WTC11 (cell line): ENCODE results near the gene LIPT1. TPM values are rescaled to one million over a fixed set of nuclear protein-coding genes. Genes with fewer than 3 reads are reported as not detected.

Experiments
- ATF1 ChIP-seq: sonication (generic); formaldehyde crosslinking; IDR thresholded peaks from 2 replicates; pipeline ENCODE4 v1.8.1; 2023; ENCODE audit warnings: mild to moderate bottlenecking, moderate library complexity, missing genetic modification reagents
- ATF6 ChIP-seq: sonication (generic); formaldehyde crosslinking; IDR thresholded peaks from 2 replicates; pipeline ENCODE4 v1.8.1; 2023; ENCODE audit warnings: mild to moderate bottlenecking, missing genetic modification reagents
- FOXJ3 ChIP-seq: sonication (generic); formaldehyde crosslinking; IDR thresholded peaks from 2 replicates; pipeline ENCODE4 v1.9.0; 2021; ENCODE audit warnings: missing genetic modification reagents, mild to moderate bottlenecking, borderline replicate concordance
- GABPB1 ChIP-seq: sonication (generic); formaldehyde crosslinking; IDR thresholded peaks from 2 replicates; pipeline ENCODE4 v1.8.1; 2023; ENCODE audit warnings: mild to moderate bottlenecking, missing genetic modification reagents
- JUN ChIP-seq: sonication (generic); formaldehyde crosslinking; IDR thresholded peaks from 2 replicates; pipeline ENCODE4 v1.8.0; 2023; ENCODE audit warnings: mild to moderate bottlenecking, missing genetic modification reagents
- NFYB ChIP-seq: sonication (generic); formaldehyde crosslinking; conservative IDR thresholded peaks from 2 replicates; pipeline ENCODE4 v1.8.0; 2022; ENCODE audit warnings: low read depth, missing genetic modification reagents
- OVOL2 ChIP-seq: fragments of 250-450 bp; sonication (Bioruptor Pico); IDR thresholded peaks from 2 replicates; pipeline ENCODE4 v1.9.0; 2021; ENCODE audit warnings: mild to moderate bottlenecking, borderline replicate concordance
- SP1 ChIP-seq: sonication (generic); formaldehyde crosslinking; conservative IDR thresholded peaks from 2 replicates; pipeline ENCODE4 v1.8.1; 2022; ENCODE audit warnings: missing genetic modification reagents
- TEAD1 ChIP-seq: sonication (generic); formaldehyde crosslinking; IDR thresholded peaks from 2 replicates; pipeline ENCODE4 v1.8.0; 2022; ENCODE audit warnings: mild to moderate bottlenecking, missing genetic modification reagents
- ZBTB21 ChIP-seq: sonication (generic); formaldehyde crosslinking; IDR thresholded peaks from 2 replicates; pipeline ENCODE4 v1.8.1; 2023; ENCODE audit warnings: mild to moderate bottlenecking, missing genetic modification reagents, borderline replicate concordance
- ZNF232 ChIP-seq: sonication (generic); formaldehyde crosslinking; IDR thresholded peaks from 2 replicates; pipeline ENCODE4 v1.8.0; 2022; ENCODE audit warnings: mild to moderate bottlenecking, missing genetic modification reagents
- ZNF263 ChIP-seq: sonication (generic); formaldehyde crosslinking; IDR thresholded peaks from 2 replicates; pipeline ENCODE4 v1.8.1; 2022; ENCODE audit warnings: low read depth, mild to moderate bottlenecking, moderate library complexity, missing genetic modification reagents
- total RNA-seq: library from RNA; stranded (reverse); gene quantifications from 3 replicates; pipeline ENCODE4 v1.2.3, GENCODE V29; 2021
- TF ChIP-seq, protein P1 (sequence below): sonication (generic); formaldehyde crosslinking; IDR thresholded peaks from 2 replicates; pipeline ENCODE4 v1.8.1; 2023; ENCODE audit warnings: mild to moderate bottlenecking, moderate library complexity, missing genetic modification reagents
- TF ChIP-seq, protein P2 (sequence below): sonication (generic); formaldehyde crosslinking; IDR thresholded peaks from 2 replicates; pipeline ENCODE4 v1.8.1; 2022; ENCODE audit warnings: mild to moderate bottlenecking, moderate library complexity, missing genetic modification reagents
- TF ChIP-seq, protein P3 (sequence below): sonication (generic); formaldehyde crosslinking; IDR thresholded peaks from 2 replicates; pipeline ENCODE4 v1.8.0; 2022; ENCODE audit warnings: mild to moderate bottlenecking, missing genetic modification reagents
- TF ChIP-seq, protein P4 (sequence below): fragments of 200-600 bp; IDR thresholded peaks from 2 replicates; pipeline ENCODE4 v1.8.0; 2022; ENCODE audit warnings: antibody characterized with exemption
- TF ChIP-seq, protein P5 (sequence below): sonication (generic); formaldehyde crosslinking; IDR thresholded peaks from 2 replicates; pipeline ENCODE4 v1.8.1; 2022; ENCODE audit warnings: missing genetic modification reagents, borderline replicate concordance

LIPT1 gene
- total RNA-seq, 1 experiment from 2014 or later: 9.7 TPM

DNA sequence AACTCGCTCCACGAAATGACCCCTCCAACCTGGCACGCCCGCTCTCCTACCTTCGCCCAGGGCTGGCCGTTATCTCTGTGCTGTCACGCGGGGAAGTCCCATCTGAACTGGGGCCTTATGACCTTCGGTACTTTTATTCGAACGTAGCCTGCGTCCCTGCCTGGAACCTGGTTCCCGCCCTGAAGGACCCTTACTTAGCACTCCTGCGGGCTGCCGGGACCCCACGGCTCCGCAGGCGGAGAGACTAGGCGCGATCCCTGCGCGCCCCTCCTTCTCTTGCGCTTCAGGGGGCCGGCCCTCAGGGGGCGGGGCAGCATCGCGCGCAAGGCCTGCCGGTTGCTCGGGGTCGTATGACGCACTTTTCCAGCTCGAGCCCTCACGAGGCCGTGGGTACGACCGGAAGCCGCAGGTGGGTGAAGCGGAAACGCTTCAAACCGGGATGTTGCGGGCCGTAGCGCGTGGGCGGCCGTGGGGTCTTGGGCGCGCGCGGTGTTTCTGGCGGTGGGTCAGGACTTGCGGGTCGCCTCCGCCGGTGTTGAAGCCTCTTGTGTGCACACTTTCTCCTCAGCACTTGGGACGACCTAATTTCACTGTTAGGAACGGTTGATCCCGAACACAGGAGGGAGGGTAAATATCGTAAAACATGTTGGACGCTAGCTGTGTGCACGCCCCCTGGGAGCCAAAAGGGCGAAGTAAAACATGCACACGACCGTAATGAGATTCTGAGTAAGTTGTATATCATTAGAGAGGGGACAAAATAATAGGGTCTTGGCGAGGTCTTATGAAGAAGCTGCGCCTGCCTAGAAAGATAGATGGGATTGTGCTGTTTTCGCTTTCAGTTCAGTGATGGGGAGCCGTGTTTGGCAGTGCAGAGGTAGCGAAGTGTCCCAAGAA is at the start of gene LIPT1, which contains the start of gene TSGA10 (continued):
- TF ChIP-seq, protein P1, sequence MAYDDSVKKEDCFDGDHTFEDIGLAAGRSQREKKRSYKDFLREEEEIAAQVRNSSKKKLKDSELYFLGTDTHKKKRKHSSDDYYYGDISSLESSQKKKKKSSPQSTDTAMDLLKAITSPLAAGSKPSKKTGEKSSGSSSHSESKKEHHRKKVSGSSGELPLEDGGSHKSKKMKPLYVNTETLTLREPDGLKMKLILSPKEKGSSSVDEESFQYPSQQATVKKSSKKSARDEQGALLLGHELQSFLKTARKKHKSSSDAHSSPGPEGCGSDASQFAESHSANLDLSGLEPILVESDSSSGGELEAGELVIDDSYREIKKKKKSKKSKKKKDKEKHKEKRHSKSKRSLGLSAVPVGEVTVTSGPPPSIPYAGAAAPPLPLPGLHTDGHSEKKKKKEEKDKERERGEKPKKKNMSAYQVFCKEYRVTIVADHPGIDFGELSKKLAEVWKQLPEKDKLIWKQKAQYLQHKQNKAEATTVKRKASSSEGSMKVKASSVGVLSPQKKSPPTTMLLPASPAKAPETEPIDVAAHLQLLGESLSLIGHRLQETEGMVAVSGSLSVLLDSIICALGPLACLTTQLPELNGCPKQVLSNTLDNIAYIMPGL (CRISPR knock-in tag): peak; percentile 57
- TF ChIP-seq SP1 (CRISPR knock-in tag) (peak; percentile 96), TEAD1 (CRISPR knock-in tag) (peak; percentile 77; the same call in 1 of the 2 replicates), ATF6 (CRISPR knock-in tag) (no peak; the same call in 1 of the 2 replicates), OVOL2 (CRISPR knock-in tag) (no peak), ATF1 (CRISPR knock-in tag) (no peak), FOXJ3 (CRISPR knock-in tag) (peak; percentile 41; the same call in 1 of the 2 replicates), GABPB1 (CRISPR knock-in tag) (peak; percentile 90), NFYB (CRISPR knock-in tag) (no peak), ZNF263 (CRISPR knock-in tag) (no peak), JUN (CRISPR knock-in tag) (peak; percentile 39; the same call in 1 of the 2 replicates), ZBTB21 (CRISPR knock-in tag) (peak; percentile 96), ZNF232 (CRISPR knock-in tag) (peak; percentile 92)
- TF ChIP-seq, protein P2, sequence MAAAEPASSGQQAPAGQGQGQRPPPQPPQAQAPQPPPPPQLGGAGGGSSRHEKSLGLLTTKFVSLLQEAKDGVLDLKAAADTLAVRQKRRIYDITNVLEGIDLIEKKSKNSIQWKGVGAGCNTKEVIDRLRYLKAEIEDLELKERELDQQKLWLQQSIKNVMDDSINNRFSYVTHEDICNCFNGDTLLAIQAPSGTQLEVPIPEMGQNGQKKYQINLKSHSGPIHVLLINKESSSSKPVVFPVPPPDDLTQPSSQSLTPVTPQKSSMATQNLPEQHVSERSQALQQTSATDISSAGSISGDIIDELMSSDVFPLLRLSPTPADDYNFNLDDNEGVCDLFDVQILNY (CRISPR knock-in tag): peak; percentile 95
- TF ChIP-seq, protein P3, sequence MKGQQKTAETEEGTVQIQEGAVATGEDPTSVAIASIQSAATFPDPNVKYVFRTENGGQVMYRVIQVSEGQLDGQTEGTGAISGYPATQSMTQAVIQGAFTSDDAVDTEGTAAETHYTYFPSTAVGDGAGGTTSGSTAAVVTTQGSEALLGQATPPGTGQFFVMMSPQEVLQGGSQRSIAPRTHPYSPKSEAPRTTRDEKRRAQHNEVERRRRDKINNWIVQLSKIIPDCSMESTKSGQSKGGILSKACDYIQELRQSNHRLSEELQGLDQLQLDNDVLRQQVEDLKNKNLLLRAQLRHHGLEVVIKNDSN (CRISPR knock-in tag): peak; percentile 78
- TF ChIP-seq, protein P4, sequence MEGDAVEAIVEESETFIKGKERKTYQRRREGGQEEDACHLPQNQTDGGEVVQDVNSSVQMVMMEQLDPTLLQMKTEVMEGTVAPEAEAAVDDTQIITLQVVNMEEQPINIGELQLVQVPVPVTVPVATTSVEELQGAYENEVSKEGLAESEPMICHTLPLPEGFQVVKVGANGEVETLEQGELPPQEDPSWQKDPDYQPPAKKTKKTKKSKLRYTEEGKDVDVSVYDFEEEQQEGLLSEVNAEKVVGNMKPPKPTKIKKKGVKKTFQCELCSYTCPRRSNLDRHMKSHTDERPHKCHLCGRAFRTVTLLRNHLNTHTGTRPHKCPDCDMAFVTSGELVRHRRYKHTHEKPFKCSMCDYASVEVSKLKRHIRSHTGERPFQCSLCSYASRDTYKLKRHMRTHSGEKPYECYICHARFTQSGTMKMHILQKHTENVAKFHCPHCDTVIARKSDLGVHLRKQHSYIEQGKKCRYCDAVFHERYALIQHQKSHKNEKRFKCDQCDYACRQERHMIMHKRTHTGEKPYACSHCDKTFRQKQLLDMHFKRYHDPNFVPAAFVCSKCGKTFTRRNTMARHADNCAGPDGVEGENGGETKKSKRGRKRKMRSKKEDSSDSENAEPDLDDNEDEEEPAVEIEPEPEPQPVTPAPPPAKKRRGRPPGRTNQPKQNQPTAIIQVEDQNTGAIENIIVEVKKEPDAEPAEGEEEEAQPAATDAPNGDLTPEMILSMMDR: no peak
- TF ChIP-seq, protein P5, sequence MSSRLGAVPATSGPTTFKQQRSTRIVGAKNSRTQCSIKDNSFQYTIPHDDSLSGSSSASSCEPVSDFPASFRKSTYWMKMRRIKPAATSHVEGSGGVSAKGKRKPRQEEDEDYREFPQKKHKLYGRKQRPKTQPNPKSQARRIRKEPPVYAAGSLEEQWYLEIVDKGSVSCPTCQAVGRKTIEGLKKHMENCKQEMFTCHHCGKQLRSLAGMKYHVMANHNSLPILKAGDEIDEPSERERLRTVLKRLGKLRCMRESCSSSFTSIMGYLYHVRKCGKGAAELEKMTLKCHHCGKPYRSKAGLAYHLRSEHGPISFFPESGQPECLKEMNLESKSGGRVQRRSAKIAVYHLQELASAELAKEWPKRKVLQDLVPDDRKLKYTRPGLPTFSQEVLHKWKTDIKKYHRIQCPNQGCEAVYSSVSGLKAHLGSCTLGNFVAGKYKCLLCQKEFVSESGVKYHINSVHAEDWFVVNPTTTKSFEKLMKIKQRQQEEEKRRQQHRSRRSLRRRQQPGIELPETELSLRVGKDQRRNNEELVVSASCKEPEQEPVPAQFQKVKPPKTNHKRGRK: no peak
